Kidney epithelial cell (primary cell): ENCODE data around the gene FHOD3. TPM values are rescaled to one million over a fixed set of nuclear protein-coding genes. Genes with fewer than 3 reads are reported as not detected.

Source experiments
- DNase-seq: peaks from one replicate; pipeline ENCODE4 v3.0.0-alpha.2; 2010; ENCODE audit warnings: low read depth
- H3K27me3 ChIP-seq: 2 replicates; pipeline ENCODE4 v1.6.0; 2011; ENCODE audit warnings: low read length; ENCODE audit not compliant: control insufficient read depth, insufficient read depth
- H3K36me3 ChIP-seq: 2 replicates; pipeline ENCODE4 v1.5.1; 2011; ENCODE audit warnings: low read length; ENCODE audit not compliant: control insufficient read depth, insufficient read depth
- H3K4me3 ChIP-seq: 2 replicates; pipeline ENCODE4 v1.5.1; 2011; ENCODE audit warnings: low read depth, mild to moderate bottlenecking, control low read depth, low read length
- total RNA-seq: library from RNA; depleted of rRNA; stranded (reverse); fragments of >200 nt; gene quantifications from 2 replicates; pipeline ENCODE4 v1.2.3, GENCODE V29; 2015
- TF ChIP-seq, protein P1 (sequence below): IDR thresholded peaks from 2 replicates; pipeline ENCODE4 v1.5.1; 2011; ENCODE audit warnings: mild to moderate bottlenecking, moderate library complexity, low read length, control low read depth, inconsistent platforms; ENCODE audit not compliant: insufficient read depth, poor library complexity, severe bottlenecking

Gene FHOD3
- total RNA-seq, 1 donor from 2014 or later = 47.2 TPM

DNA sequence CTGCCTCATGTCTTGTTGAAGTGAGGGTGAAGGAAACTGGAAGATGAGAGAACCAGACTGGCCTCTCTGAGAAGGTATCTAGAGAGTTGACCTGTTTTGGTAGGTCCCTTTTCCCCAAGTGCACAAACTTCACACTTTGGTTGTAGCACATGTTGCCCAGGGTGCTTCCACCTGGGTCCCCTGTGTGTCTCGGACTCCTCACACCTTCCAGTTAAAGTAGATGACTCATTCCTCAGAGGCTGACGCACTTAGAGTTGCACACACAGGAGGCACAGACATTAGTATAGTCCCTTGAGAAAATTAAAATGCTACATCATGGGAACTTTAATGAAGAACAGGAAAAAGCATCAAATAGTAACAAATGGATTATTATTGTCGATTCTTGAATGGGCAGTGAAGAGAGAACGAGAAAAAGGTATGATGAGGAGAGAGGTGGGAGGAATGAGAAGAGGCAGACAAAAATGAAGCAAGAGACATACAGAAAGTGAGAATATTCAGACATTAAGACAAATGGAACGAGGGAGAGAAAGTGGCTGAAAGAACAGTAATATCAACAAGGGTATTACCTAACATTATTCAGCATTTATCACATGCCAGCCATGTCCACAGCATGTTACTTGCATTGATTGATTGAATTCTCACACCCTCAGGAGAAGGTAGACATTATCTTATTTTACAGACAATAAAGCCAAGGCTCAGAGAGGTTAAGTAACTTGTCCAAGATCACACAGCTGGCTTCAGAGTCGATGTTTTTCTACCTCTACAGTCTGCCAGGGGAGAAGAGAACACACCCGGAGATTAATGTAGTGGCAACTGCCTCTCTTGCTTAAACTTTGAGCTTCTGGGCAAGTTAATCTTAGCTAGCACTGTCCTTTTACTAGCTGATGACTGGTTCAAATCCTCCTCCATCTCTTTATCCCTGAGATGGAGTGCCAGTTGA lies 68.6 kb downstream of the FHOD3 start:
- H3K36me3 ChIP-seq = no peaks in the 10 kb centered on the region
- TF ChIP-seq, protein P1, sequence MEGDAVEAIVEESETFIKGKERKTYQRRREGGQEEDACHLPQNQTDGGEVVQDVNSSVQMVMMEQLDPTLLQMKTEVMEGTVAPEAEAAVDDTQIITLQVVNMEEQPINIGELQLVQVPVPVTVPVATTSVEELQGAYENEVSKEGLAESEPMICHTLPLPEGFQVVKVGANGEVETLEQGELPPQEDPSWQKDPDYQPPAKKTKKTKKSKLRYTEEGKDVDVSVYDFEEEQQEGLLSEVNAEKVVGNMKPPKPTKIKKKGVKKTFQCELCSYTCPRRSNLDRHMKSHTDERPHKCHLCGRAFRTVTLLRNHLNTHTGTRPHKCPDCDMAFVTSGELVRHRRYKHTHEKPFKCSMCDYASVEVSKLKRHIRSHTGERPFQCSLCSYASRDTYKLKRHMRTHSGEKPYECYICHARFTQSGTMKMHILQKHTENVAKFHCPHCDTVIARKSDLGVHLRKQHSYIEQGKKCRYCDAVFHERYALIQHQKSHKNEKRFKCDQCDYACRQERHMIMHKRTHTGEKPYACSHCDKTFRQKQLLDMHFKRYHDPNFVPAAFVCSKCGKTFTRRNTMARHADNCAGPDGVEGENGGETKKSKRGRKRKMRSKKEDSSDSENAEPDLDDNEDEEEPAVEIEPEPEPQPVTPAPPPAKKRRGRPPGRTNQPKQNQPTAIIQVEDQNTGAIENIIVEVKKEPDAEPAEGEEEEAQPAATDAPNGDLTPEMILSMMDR = no peak
- H3K4me3 ChIP-seq = no peak overlapping the region
- no peaks in the 10 kb centered on the region for H3K27me3 ChIP-seq
- DNase-seq = no peak

DNA sequence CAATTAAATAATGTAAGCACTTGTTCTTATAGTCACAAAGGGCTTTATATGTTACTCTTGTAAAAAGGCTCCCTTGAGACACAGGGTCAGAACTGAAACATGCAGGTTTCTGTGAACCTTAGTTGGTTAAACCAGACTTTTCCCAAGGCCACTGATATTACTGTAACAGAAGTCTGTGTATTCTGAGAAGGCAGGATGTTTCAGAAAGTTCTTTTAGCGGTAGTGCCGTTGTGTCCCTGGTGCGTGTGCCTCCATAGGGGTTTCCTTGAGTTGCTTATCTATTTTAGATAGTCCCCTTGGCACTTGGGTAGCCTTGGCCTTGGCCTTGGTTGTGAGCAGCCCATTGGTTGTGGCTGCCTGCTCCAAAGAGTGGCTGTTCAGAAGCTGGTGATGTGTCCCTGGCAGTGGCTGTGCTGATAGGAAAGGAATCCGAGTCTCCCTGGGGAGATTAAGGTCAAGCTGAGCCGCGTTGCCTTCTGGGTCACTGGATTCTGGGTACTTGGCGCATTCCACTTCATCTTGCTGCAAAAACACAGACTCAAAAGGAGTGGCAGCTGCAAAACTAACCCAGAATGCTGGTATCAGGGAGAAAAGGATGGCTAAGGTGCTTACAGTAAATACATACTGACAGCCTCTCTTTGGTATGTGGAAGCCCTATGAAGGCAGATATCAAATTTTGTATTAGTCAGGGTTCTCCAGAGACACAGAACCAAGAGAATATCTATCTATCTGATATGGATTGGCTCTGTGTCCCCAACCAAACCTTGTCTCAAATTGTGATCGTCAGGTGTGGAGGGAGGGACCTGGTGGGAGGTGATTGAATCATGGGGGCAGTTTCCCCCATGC lies 69.7 kb downstream of the FHOD3 start:
- Histone ChIP-seq H3K27me3 (no peaks in the 10 kb centered on the region), H3K36me3 (no peaks in the 10 kb centered on the region), H3K4me3 (no peak overlapping the region)
- DNase-seq = no peak
- TF ChIP-seq, protein P1 = no peak

DNA sequence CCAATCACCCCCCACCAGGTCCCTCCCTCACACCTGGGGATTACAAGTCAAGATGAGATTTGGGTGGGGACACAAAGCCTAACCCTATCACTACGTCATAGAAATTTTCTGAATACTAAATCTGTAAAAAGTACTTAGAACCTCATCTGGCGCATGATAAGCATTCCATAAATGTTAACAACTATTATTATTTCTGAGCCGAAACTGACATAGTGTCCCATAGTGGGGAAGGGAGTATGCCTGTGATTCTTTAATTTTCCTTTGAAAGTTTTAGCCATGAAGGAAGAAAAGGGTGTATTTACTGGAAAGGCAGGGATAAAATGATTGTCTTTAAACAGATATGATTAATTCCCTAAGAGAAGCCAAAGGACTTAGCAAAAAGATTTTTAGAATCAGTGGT lies 71.4 kb downstream of the FHOD3 start:
- DNase-seq = no peak
- no peaks in the 10 kb centered on the region for H3K27me3 ChIP-seq
- TF ChIP-seq, protein P1 = no peak
- H3K36me3 ChIP-seq = no peaks in the 10 kb centered on the region
- no peak overlapping the region for H3K4me3 ChIP-seq

DNA sequence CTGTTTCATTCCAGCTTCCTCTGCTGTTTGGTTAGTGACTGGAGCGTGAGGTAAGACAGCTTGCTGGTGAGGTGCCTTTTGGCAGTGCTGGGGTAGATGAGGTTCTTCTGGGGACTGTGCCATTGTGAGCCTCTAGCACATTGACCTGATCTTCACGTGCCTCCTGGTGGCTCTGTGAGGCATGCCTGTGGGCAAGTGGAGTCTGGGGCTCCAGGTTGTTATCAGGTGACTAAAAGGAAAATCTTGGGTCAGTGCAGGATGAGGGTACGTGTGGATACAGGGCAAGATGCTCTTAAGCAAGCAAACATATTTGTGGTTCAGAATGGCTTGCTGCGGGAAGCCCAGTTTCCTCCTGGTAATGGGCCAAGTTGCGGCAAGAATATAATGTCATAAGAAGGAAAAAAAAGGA lies 75.4 kb downstream of the FHOD3 start:
- TF ChIP-seq, protein P1 = no peak
- H3K27me3 ChIP-seq = no peaks in the 10 kb centered on the region
- H3K4me3 ChIP-seq = no peak overlapping the region
- no peak for DNase-seq
- H3K36me3 ChIP-seq = no peaks in the 10 kb centered on the region

DNA sequence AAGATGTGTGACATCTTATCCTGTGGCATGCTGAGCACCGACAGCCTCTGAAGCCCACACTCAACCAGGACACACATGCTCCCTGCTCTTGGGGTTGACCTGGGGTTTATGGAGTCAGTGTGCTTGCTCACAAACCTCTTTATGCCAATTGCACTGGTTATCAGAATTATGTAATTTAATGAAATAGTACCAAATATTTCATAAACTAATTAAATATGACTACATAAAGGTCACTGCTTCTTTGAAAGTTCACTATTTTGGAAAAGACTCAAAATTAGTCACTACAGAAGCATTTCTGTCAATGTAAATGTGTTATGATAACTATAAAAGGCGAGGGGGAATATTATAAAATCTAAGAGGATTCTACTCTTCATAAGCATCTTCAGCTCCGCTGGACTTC lies 76.7 kb downstream of the FHOD3 start:
- H3K4me3 ChIP-seq = no peak overlapping the region
- DNase-seq = no peak
- no peaks in the 10 kb centered on the region for H3K27me3 ChIP-seq
- TF ChIP-seq, protein P1 = no peak
- no peaks in the 10 kb centered on the region for H3K36me3 ChIP-seq
